Skeletal muscle satellite cell (primary cell): ENCODE results near the gene RANGAP1.

Source experiments
- H3K27me3 ChIP-seq: 2 replicates; pipeline ENCODE4 v1.7.0; 2013; ENCODE audit warnings: low read length; ENCODE audit not compliant: control insufficient read depth, insufficient read depth
- H3K36me3 ChIP-seq: 2 replicates; pipeline ENCODE4 v1.7.0; 2013; ENCODE audit warnings: mild to moderate bottlenecking, control low read depth, low read length; ENCODE audit not compliant: insufficient read depth
- H3K4me1 ChIP-seq: 2 replicates; pipeline ENCODE4 v1.7.0; 2013; ENCODE audit warnings: low read length; ENCODE audit not compliant: control insufficient read depth, insufficient read depth
- H3K4me2 ChIP-seq: 2 replicates; pipeline ENCODE4 v1.7.0; 2013; ENCODE audit warnings: mild to moderate bottlenecking, low read length
- H3K4me3 ChIP-seq: 2 replicates; pipeline ENCODE4 v1.7.0; 2013; ENCODE audit warnings: low read length
- H3K9ac ChIP-seq: 2 replicates; pipeline ENCODE4 v1.7.0; 2013; ENCODE audit warnings: mild to moderate bottlenecking, low read depth, low read length, moderate library complexity
- H3K9me3 ChIP-seq: replicated peaks from 2 replicates; pipeline ENCODE4 v1.7.0; 2013; ENCODE audit warnings: mild to moderate bottlenecking, control low read depth, low read length

RANGAP1 gene

DNA sequence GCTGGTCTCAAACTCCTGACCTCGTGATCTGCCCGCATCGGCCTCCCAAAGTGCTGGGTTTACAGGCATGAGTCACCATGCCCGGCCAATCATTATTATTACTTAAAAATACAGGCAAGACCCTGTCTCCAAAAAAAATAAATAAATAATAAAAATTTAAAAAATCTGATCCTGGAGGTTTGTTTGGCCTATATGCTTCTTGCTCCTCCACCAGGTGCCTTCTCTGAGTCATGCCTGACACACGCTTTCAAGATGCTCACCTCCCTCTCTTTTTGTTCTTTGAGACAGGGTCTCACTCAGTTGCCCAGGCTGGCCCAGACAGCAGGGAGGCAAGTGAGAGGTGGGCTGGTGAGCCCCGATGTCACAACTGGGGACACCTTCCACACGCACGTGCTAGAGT is 28.8 kb upstream of the RANGAP1 start:
- Histone ChIP-seq H3K9ac (no peak overlapping the region), H3K4me1 (peaks cover 5% of the 10 kb centered on the region), H3K27me3 (no peaks in the 10 kb centered on the region), H3K4me3 (no peak overlapping the region), H3K9me3 (no peaks in the 10 kb centered on the region), H3K36me3 (peaks cover 3% of the 10 kb centered on the region), H3K4me2 (no peak overlapping the region)

DNA sequence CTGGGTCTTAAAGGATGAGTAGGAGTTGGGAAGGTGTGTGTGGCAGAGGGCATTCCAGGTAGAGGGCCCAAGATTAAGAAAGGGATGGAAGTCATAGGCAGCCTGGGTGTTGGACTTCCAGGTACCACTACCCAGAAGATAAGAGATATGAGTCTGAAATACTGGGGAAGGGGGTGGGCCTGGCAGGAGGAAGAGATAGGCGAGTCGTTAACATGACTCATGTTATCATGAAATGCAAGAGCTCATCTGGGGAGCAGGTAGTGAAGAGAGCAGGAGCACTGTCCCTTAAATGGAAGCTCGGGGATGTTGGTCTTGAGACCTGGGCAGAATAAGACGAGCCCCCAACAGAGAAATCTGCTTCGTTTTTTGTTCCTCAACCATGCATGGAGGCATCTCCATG is 25.5 kb upstream of the RANGAP1 start:
- H3K36me3 ChIP-seq = peaks cover 15% of the 10 kb centered on the region
- no peak overlapping the region for H3K4me2 ChIP-seq
- H3K9ac ChIP-seq = no peak overlapping the region
- H3K4me1 ChIP-seq = peaks cover 22% of the 10 kb centered on the region
- no peaks in the 10 kb centered on the region for H3K9me3 ChIP-seq
- no peaks in the 10 kb centered on the region for H3K27me3 ChIP-seq
- no peak overlapping the region for H3K4me3 ChIP-seq

DNA sequence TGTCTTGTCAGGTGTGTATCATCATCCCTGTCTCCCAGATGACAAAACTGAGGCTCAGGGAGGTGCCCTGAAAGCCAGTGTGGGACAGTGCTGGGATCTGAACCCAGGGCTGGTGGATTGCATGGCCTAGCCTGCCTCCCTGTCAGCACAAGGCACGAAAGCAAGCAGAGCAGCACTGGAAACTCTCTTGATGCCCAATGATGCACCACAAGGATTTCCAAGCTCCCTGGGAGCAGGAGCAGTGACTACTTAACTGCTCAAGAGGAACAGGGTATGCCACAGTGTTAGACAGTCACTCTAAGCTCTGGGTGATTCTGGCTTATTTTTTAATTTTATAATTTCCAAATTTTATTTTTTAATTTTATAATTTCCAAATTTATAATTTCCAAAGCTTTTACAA is 24.3 kb upstream of the RANGAP1 start:
- peaks cover 30% of the 10 kb centered on the region for H3K4me1 ChIP-seq
- H3K9ac ChIP-seq = no peak overlapping the region
- H3K4me3 ChIP-seq = no peak overlapping the region
- H3K4me2 ChIP-seq = no peak overlapping the region
- no peaks in the 10 kb centered on the region for H3K9me3 ChIP-seq
- no peaks in the 10 kb centered on the region for H3K27me3 ChIP-seq
- H3K36me3 ChIP-seq = peaks cover 12% of the 10 kb centered on the region

DNA sequence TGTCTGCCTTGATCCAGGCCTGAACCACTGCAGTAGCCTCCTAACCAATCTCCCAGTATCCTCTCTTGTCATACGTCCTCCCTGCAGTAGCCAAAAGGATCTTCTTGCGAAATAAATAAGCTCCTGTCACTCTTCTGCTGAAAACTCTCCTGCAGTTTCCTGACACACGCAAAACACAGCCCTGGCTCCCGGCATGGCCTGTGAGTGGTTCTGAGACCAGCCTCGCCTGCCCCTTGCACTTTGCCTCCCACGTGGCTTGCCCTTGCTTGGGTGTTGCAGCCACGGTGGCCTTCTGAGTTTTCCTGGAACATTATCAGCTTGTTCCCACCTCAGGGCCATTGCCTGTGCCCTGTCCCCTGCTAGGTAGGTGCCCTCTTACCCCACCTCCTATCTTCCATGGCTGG is 22.6 kb upstream of the RANGAP1 start:
- peaks cover 38% of the 10 kb centered on the region for H3K4me1 ChIP-seq
- no peaks in the 10 kb centered on the region for H3K9me3 ChIP-seq
- H3K9ac ChIP-seq = peak overlapping the region; percentile 12
- peak overlapping the region; percentile 41 for H3K4me2 ChIP-seq
- peaks cover 19% of the 10 kb centered on the region for H3K36me3 ChIP-seq
- H3K4me3 ChIP-seq = no peak overlapping the region
- no peaks in the 10 kb centered on the region for H3K27me3 ChIP-seq

DNA sequence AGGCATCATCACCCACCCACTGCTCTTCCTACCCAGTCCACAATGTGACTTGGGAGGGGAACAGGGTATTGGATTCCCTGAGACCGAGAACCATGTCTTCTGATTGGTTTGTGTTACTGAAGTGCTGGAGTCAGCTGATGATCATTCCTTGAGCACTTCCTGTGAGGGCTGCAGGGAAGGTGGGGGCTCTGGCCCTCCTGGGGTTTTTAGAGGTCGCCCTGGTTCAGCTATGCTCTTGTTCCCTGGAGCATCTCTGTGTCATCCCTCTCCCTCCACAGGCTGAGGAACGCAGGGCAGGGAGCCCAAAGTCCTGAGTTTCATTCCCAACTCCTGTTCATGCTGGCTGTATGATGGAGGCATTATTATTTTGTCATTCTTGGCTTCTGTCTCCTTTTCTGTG is 22.1 kb upstream of the RANGAP1 start:
- Histone ChIP-seq H3K4me1 (peaks cover 42% of the 10 kb centered on the region), H3K36me3 (peaks cover 19% of the 10 kb centered on the region), H3K4me2 (peak overlapping the region; percentile 41), H3K27me3 (no peaks in the 10 kb centered on the region), H3K9ac (peak overlapping the region; percentile 44), H3K9me3 (no peaks in the 10 kb centered on the region), H3K4me3 (peak overlapping the region; percentile 22)

DNA sequence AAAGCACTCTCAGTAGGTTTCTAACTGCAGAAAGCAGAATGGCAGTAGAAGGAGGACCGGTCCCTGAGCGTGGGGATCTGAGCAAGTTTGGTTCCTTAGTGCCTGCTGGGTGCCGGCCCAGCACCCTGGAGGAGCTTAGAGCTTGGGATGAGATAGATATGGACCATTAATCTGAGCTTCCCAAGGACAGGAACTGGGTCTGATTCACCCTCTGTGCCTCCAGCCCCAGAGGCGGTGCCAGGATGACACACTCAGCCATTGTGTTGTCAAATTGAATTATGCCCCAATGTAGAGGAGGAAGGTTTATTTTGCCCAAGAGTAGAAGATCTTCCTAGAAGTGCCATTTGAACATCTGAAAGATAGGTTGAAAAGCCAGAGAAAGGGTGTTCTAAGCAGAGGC is 19.7 kb upstream of the RANGAP1 start:
- Histone ChIP-seq H3K4me2 (peak overlapping the region; percentile 60), H3K36me3 (peaks cover 19% of the 10 kb centered on the region), H3K4me3 (peak overlapping the region; percentile 41), H3K9ac (no peak overlapping the region), H3K9me3 (no peaks in the 10 kb centered on the region), H3K4me1 (peaks cover 46% of the 10 kb centered on the region), H3K27me3 (no peaks in the 10 kb centered on the region)

DNA sequence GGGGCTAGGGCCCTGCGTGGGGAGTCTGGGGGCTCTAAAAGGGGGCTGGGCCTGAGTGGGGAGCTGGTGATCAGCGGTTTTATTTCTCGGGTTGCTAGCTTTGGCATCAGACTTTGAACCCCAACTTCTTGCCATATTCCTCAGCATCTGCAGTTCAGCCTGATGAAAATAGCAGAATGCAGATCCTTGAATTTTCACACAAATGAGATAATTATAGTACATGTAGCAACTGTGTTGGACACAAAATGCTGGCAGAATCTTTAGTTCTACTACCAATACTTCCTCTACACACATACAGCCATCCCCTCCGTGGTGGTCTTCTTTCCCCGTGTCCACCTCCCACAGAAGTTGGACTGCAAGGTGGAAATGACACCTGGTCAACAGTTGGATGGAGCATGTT is 16.8 kb upstream of the RANGAP1 start:
- no peaks in the 10 kb centered on the region for H3K27me3 ChIP-seq
- peaks cover 37% of the 10 kb centered on the region for H3K4me1 ChIP-seq
- H3K36me3 ChIP-seq = peaks cover 15% of the 10 kb centered on the region
- H3K4me2 ChIP-seq = peak overlapping the region; percentile 90
- H3K9ac ChIP-seq = peak overlapping the region; percentile 100
- peak overlapping the region; percentile 76 for H3K4me3 ChIP-seq
- H3K9me3 ChIP-seq = no peaks in the 10 kb centered on the region

DNA sequence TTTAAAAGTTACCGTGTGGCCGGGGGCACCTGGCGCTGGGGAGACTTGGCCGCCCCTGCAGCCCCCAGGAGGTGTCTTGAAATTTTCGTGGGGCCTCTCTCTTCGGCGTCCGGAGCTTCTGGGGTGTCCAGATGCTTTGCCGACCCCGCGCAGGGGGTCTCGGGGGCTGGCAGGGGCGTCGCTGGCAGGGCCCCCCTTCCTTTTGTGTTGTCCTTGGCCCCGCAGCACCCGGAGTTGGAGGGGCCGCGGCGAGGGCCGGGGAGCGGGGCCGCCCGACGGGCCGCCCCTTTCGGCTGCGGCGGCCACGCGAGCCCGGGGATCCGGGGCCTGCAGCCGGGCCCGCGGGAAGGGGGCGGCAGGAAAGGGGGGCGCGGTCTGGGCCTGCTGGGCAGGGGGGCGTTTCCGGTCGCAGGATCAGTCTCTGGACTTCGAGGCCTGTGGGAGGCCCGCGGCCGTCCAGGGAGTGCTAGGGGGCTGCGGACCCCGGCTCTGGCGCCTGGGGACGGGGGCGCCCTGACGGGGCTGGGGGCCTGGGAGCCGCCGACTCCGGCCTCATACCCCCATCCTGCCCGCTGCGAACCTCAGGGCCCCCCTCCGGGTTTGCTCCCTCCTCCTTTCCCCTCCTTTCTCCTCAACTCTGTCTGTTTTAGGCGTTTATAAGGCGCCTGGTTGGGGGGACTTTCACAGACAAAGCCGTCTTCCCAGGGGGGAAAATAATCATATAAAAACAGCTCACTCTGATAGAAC is 16.2 kb upstream of the RANGAP1 start:
- Histone ChIP-seq H3K4me2 (peak overlapping the region; percentile 90), H3K4me1 (peaks cover 31% of the 10 kb centered on the region), H3K9me3 (no peaks in the 10 kb centered on the region), H3K4me3 (peak overlapping the region; percentile 76), H3K27me3 (no peaks in the 10 kb centered on the region), H3K36me3 (peaks cover 9% of the 10 kb centered on the region), H3K9ac (peak overlapping the region; percentile 100)

DNA sequence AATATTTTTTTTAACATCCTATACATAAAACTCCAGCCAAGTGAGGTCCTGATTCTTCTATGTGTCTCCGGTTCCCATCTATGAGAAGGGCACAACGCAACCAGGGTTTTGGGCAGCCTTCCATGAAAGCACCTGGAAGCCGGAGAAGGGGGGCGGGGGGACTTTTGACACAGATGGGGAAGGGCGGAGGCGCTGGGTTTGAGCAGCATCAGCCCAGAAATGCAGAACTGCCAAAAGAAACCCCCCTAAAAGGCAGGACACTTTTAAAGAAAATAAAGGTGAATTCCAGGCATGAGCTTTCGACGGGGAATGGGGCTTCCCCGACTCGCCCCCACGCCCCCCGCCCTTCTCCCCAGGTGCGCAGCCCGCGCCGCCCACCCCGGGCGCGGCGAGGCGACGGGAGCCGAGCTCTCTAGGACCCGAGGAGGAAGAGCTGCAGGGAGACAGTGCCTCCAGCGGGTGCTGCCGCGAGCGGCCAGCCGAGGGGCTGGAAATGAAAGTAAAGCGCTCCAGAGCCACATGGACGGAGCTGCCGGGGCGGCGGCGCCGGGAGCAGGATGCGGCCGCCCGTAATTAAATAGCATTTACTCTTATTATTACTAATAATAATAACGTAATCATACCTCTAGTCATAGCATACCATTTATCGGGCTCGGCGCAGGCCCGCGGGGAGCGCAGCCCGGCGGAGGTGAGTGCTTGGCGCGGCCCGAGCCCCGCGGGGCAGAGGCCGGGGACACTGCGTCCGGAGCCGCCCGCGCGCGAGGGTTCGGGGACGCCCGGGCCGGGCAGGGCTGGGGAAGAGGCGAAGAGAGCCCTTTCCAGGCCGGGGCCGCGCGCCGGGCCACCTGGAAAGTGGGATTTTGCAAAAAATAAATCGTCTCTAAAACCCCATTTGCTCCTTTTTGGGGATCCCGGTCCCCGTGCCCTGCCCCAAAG is 15.4 kb upstream of the RANGAP1 start, which contains the start of gene ZC3H7B:
ZC3H7B (plus strand) TSS at position 441 of the 936 bp plus-strand sequence. CDS start 19,136 bp downstream, outside the sequence.
- no peaks in the 10 kb centered on the region for H3K27me3 ChIP-seq
- H3K9me3 ChIP-seq = no peaks in the 10 kb centered on the region
- peaks cover 7% of the 10 kb centered on the region for H3K36me3 ChIP-seq
- peak within 1 kb of the TSS; percentile 100 for H3K9ac ChIP-seq
- peak within 1 kb of the TSS; percentile 76 for H3K4me3 ChIP-seq
- peaks cover 30% of the 10 kb centered on the region for H3K4me1 ChIP-seq
- H3K4me2 ChIP-seq = peak within 1 kb of the TSS; percentile 90

DNA sequence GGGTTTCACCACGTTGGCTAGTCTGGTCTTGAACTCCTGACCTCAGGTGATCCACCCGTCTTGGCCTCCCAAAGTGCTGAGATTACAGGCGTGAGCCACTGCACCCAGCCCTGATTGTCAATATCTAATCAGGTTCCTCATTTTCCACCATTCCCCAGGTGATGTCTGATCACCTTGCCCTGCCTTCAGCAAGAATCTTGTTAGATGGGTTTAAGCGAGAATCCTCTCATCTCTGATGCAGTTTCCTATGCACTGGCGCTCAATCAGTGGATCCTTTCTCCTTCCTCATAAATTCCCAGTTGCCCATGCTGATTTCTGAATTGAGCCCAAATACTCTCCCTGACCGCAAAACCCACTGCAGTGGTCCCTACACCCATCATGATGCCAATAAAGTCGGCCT is 14.7 kb upstream of the RANGAP1 start:
- peak overlapping the region; percentile 76 for H3K4me3 ChIP-seq
- H3K36me3 ChIP-seq = peaks cover 7% of the 10 kb centered on the region
- peaks cover 25% of the 10 kb centered on the region for H3K4me1 ChIP-seq
- no peaks in the 10 kb centered on the region for H3K9me3 ChIP-seq
- peak overlapping the region; percentile 90 for H3K4me2 ChIP-seq
- peak overlapping the region; percentile 100 for H3K9ac ChIP-seq
- H3K27me3 ChIP-seq = no peaks in the 10 kb centered on the region

DNA sequence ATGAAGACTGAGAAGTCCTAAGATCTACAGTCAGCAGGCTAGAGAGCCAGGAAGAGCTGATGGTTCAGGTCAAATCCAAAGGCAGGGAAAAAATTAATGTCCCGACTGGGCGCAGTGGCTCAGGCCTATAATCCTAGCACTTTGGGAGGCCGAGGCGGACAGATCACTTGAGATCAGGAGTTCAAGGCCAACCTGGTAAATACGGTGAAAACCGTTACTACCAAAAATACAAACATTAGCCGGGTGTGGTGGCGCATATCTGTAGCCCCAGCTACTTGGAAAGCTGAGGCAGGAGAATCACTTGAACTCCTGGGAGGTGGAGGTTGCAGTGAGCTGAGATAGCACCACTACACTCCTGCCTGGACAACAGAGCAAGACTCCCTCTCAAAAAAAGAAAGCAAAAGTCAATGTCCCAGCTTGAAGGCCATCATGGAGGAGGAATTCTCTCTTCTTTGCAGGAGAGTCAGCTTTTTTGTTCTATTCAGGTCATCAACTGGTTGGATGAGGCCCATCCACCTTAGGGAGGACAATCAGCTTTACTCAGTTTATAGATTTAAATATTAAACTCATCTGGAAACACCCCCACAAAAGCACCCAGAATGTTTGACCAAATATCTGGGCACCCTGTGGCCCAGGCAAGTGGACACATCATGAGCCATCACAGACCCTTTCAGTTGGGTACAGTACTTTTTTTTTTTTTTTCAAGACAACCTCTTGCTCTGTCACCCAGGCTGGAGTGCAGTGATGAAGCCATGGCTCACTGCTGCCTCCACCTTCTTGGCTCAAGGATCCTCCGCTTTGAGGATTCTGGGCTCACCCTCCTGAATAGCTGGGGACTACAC is 11.1 kb upstream of the RANGAP1 start:
- Histone ChIP-seq H3K27me3 (no peaks in the 10 kb centered on the region), H3K9ac (no peak overlapping the region), H3K4me2 (no peak overlapping the region)

More for the DNA sequence above, 11.1 kb upstream of the RANGAP1 start:
- Histone ChIP-seq H3K4me1 (peaks cover 5% of the 10 kb centered on the region), H3K4me3 (no peak overlapping the region), H3K9me3 (no peaks in the 10 kb centered on the region), H3K36me3 (no peaks in the 10 kb centered on the region)
